Stomach (tissue), 4 donors: ENCODE results near the gene KSR2.
"Not testable (repeated sequence)": the region's sequence is repeated elsewhere in the genome, so short reads cannot be mapped to it uniquely, and the experiment has no call there.

ENCODE experiments used
- EP300 ChIP-seq: sonication (generic); formaldehyde crosslinking; IDR thresholded peaks from one replicate; pipeline ENCODE4 v1.6.1; 2017; ENCODE audit warnings: antibody characterized with exemption
- POLR2A ChIP-seq, 4 donors: fragments of 450-650 bp; IDR thresholded peaks; one replicate each; pipeline ENCODE4 v1.6.1; 2016; ENCODE audit warnings: antibody characterized with exemption in 4 of 4, control low read depth in 2 of 4, mild to moderate bottlenecking in 1 of 4, moderate library complexity in 1 of 4
- POLR2AphosphoS5 ChIP-seq, 3 donors: sonication (generic); formaldehyde crosslinking; IDR thresholded peaks; one replicate each; pipeline ENCODE4 v1.6.1; 2016; ENCODE audit warnings: antibody characterized with exemption in 3 of 3
- TF ChIP-seq, protein P1 (sequence below), 7 experiments: fragments of 450-650 bp in 4 of 7; fragments of 200-600 bp in 3 of 7; sonication (generic) in 3 of 7; IDR thresholded peaks; one replicate each; pipeline ENCODE4 v1.5.1; 2016 to 2019; ENCODE audit warnings: antibody characterized with exemption in 7 of 7, control low read depth in 2 of 7, mild to moderate bottlenecking in 1 of 7

DNA sequence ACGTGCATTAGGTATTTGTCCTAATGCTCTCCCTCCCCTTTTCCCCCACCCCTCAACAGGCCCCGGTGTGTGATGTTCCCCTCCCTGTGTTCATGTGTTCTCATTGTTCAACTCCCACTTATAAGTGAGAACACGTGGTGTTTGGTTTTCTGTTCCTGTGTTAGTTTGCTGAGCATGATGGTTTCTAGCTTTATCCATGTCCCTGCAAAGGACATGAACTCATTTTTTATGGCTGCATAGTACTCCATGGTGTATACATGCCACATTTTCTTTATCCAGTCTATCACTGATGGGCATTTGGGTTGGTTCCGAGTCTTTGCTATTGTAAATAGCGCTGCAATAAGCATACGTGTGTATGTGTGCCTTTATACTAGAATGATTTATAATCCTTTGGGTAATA lies 168.1 kb downstream of the KSR2 start:
- TF ChIP-seq, protein P1, sequence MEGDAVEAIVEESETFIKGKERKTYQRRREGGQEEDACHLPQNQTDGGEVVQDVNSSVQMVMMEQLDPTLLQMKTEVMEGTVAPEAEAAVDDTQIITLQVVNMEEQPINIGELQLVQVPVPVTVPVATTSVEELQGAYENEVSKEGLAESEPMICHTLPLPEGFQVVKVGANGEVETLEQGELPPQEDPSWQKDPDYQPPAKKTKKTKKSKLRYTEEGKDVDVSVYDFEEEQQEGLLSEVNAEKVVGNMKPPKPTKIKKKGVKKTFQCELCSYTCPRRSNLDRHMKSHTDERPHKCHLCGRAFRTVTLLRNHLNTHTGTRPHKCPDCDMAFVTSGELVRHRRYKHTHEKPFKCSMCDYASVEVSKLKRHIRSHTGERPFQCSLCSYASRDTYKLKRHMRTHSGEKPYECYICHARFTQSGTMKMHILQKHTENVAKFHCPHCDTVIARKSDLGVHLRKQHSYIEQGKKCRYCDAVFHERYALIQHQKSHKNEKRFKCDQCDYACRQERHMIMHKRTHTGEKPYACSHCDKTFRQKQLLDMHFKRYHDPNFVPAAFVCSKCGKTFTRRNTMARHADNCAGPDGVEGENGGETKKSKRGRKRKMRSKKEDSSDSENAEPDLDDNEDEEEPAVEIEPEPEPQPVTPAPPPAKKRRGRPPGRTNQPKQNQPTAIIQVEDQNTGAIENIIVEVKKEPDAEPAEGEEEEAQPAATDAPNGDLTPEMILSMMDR (IDR thresholded peaks at IDR 0.05): not testable (repeated sequence)
- not testable (repeated sequence) for TF ChIP-seq POLR2A (IDR thresholded peaks at IDR 0.05); POLR2AphosphoS5 (IDR thresholded peaks at IDR 0.05); EP300
